A549 (cell line): ENCODE results near the gene TAF4. TPM values are rescaled to one million over a fixed set of nuclear protein-coding genes. Genes with fewer than 3 reads are reported as not detected.

Source experiments
- ATAC-seq, 2 experiments: fragments of 200-7000 bp in 1 of 2; fragments of >200 bp in 1 of 2; cut with Nextera tagmentation in 1 of 2; cut with Tn5 transposase in 1 of 2; 3 replicates each; pipeline versions ENCODE4 v1.8.0 to v1.9.1; 2018 to 2020; ENCODE audit warnings: mild to moderate bottlenecking in 1 of 2, moderate library complexity in 1 of 2
- CTCF ChIA-PET: fragments of 300-600 bp; sonication (Branson Sonifier 250); formaldehyde crosslinking; extraction: SDS; loops from one replicate; lab custom pipeline; 2021; ENCODE audit warnings: antibody characterized with exemption, inconsistent platforms; lab: Yijun Ruan, JAX
- POLR2A ChIA-PET: fragments of 350-600 bp; formaldehyde crosslinking; extraction: SDS; loops from one replicate; lab custom pipeline; 2021; ENCODE audit warnings: antibody characterized with exemption, inconsistent platforms; lab: Yijun Ruan, JAX
- DNase-seq, 2 experiments: peaks; one replicate each; pipeline versions ENCODE4 v3.0.0 to v3.0.0-alpha.2; 2011 to 2016; ENCODE audit warnings: low read depth in 1 of 2, low spot score in 1 of 2
- FAIRE-seq: peaks from 2 replicates; lab custom pipeline; 2011; peaks lifted over from hg19 to GRCh38; lab: Jason Lieb, UNC
- H3K27ac ChIP-seq, 2 experiments: fragments of >200 bp; sonication (Bioruptor Twin); formaldehyde crosslinking; 3 replicates each; pipeline ENCODE4 v1.5.1; 2016 to 2017
- H3K4me1 ChIP-seq: fragments of >200 bp; sonication (Bioruptor Twin); formaldehyde crosslinking; 3 replicates; pipeline ENCODE4 v1.6.1; 2016
- H3K4me2 ChIP-seq: fragments of >200 bp; sonication (Bioruptor Twin); formaldehyde crosslinking; 3 replicates; pipeline ENCODE4 v1.6.1; 2016
- H3K4me3 ChIP-seq: fragments of >200 bp; sonication (Bioruptor Twin); formaldehyde crosslinking; 3 replicates; pipeline ENCODE4 v1.5.1; 2016
- H3K9me3 ChIP-seq: fragments of >200 bp; sonication (Bioruptor Twin); formaldehyde crosslinking; 3 replicates; pipeline ENCODE4 v1.6.1; 2016
- BCL3 ChIP-seq: fragments of >200 bp; sonication (Bioruptor Twin); formaldehyde crosslinking; IDR thresholded peaks from 3 replicates; pipeline ENCODE4 v1.6.1; 2016
- BHLHE40 ChIP-seq: IDR thresholded peaks from 2 replicates; pipeline ENCODE4 v1.6.1; 2012; ENCODE audit warnings: low read depth, low read length, inconsistent platforms
- CBX2 ChIP-seq: fragments of 200-600 bp; sonication (generic); IDR thresholded peaks from 2 replicates; pipeline ENCODE4 v1.6.1; 2016; ENCODE audit warnings: low read depth, mild to moderate bottlenecking, borderline replicate concordance
- CBX8 ChIP-seq: fragments of 200-600 bp; sonication (generic); IDR thresholded peaks from 2 replicates; pipeline ENCODE4 v1.6.1; 2016
- EHF ChIP-seq: fragments of 250-450 bp; sonication (Bioruptor Pico); IDR thresholded peaks from 2 replicates; pipeline ENCODE4 v1.5.0; 2020; ENCODE audit warnings: mild to moderate bottlenecking
- EHMT2 ChIP-seq: fragments of 200-600 bp; sonication (generic); IDR thresholded peaks from 2 replicates; pipeline ENCODE4 v1.6.1; 2016; ENCODE audit warnings: antibody characterized with exemption, low read depth, mild to moderate bottlenecking, moderate library complexity
- ELK1 ChIP-seq: fragments of 150-350 bp; IDR thresholded peaks from 2 replicates; pipeline ENCODE4 v1.6.1; 2014; ENCODE audit warnings: low read depth, mild to moderate bottlenecking, low read length
- ESRRA ChIP-seq: fragments of 150-350 bp; IDR thresholded peaks from 2 replicates; pipeline ENCODE4 v1.6.1; 2014; ENCODE audit warnings: mild to moderate bottlenecking, low read length, borderline replicate concordance
- GATA3 ChIP-seq: IDR thresholded peaks from 2 replicates; pipeline ENCODE4 v1.6.1; 2012; ENCODE audit warnings: borderline replicate concordance
- HDAC2 ChIP-seq: fragments of 200-600 bp; sonication (generic); IDR thresholded peaks from 2 replicates; pipeline ENCODE4 v1.6.1; 2016
- HEYL ChIP-seq: fragments of 250-450 bp; sonication (Bioruptor Pico); IDR thresholded peaks from 2 replicates; pipeline ENCODE4 v1.8.0; 2021; ENCODE audit warnings: mild to moderate bottlenecking, moderate library complexity
- HOXB13 ChIP-seq: fragments of 250-450 bp; sonication (Bioruptor Pico); IDR thresholded peaks from 2 replicates; pipeline ENCODE4 v1.5.0; 2020; ENCODE audit warnings: low read depth, mild to moderate bottlenecking, moderate library complexity
- HOXB5 ChIP-seq: fragments of 250-450 bp; sonication (Bioruptor Pico); IDR thresholded peaks from 2 replicates; pipeline ENCODE4 v1.5.0; 2020; ENCODE audit warnings: mild to moderate bottlenecking, moderate library complexity
- JUNB ChIP-seq: fragments of >200 bp; sonication (Bioruptor Twin); formaldehyde crosslinking; IDR thresholded peaks from 2 replicates; pipeline ENCODE4 v1.6.1; 2016
- KDM5A ChIP-seq: fragments of 200-600 bp; sonication (generic); IDR thresholded peaks from 2 replicates; pipeline ENCODE4 v1.6.1; 2016; ENCODE audit warnings: antibody characterized with exemption, mild to moderate bottlenecking
- MAFK ChIP-seq: fragments of 450-650 bp; IDR thresholded peaks from 2 replicates; pipeline ENCODE4 v1.6.1; 2014; ENCODE audit not compliant: partially characterized antibody
- MAZ ChIP-seq: fragments of 150-350 bp; IDR thresholded peaks from 2 replicates; pipeline ENCODE4 v1.6.1; 2014; ENCODE audit warnings: antibody characterized with exemption, low read depth, low read length, borderline replicate concordance
- NR3C1 ChIP-seq: fragments of >200 bp; sonication (Bioruptor Twin); formaldehyde crosslinking; IDR thresholded peaks from 3 replicates; pipeline ENCODE4 v1.6.1; 2017
- POLR2AphosphoS2 ChIP-seq: conservative IDR thresholded peaks from 2 replicates; pipeline ENCODE4 v1.6.1; 2012; ENCODE audit warnings: low read length, improper control_type of control experiment, inconsistent platforms
- RAD21 ChIP-seq, 2 experiments: fragments of >200 bp in 1 of 2; sonication (Bioruptor Twin) in 1 of 2; formaldehyde crosslinking in 1 of 2; IDR thresholded peaks in 1 of 2; conservative IDR thresholded peaks in 1 of 2; 2 replicates in 1 of 2; 3 replicates in 1 of 2; pipeline ENCODE4 v1.6.1; 2012 to 2018; ENCODE audit warnings: inconsistent platforms in 1 of 2
- RCOR1 ChIP-seq: fragments of 150-350 bp; IDR thresholded peaks from 2 replicates; pipeline ENCODE4 v1.6.1; 2014; ENCODE audit warnings: antibody characterized with exemption, low read length, low read depth
- RNF2 ChIP-seq: fragments of 200-600 bp; sonication (generic); IDR thresholded peaks from 2 replicates; pipeline ENCODE4 v1.6.1; 2016; ENCODE audit warnings: low read depth, mild to moderate bottlenecking, antibody characterized with exemption, moderate library complexity, borderline replicate concordance
- SREBF2 ChIP-seq: fragments of 450-650 bp; IDR thresholded peaks from 2 replicates; pipeline ENCODE4 v1.6.1; 2014; ENCODE audit warnings: mild to moderate bottlenecking, moderate library complexity
- TP53 ChIP-seq: fragments of 250-450 bp; sonication (Bioruptor Pico); IDR thresholded peaks from 2 replicates; pipeline ENCODE4 v1.5.0; 2021; ENCODE audit warnings: mild to moderate bottlenecking, moderate library complexity
- ZC3H11A ChIP-seq: fragments of 450-650 bp; IDR thresholded peaks from 2 replicates; pipeline ENCODE4 v1.6.1; 2014; ENCODE audit warnings: antibody characterized with exemption, mild to moderate bottlenecking
- ZFP36 ChIP-seq: fragments of 450-650 bp; IDR thresholded peaks from 2 replicates; pipeline ENCODE4 v1.6.1; 2014; ENCODE audit warnings: borderline replicate concordance; ENCODE audit not compliant: partially characterized antibody
- WGBS: methylation state at CpG from one replicate; pipeline ENCODE4 v1.1.6; 2017; ENCODE audit errors: missing lambda C conversion rate; 5-methylcytosine and 5-hydroxymethylcytosine counted together
- polyA plus RNA-seq, 4 experiments: library from polyadenylated mRNA; depleted of rRNA in 3 of 4; stranded (reverse); fragments of >200 nt; fragmentation: RNase III in 1 of 4; extraction: RNeasy Plus Mini Kit Qiagen cat#74134 plus additional on column Dnase treatment in 1 of 4; gene quantifications; 2 replicates in 3 of 4; 3 replicates in 1 of 4; pipeline ENCODE4 v1.2.3, GENCODE V29; 2011 to 2017

TAF4 gene
- polyA plus RNA-seq, 2 of the 4 experiments (the other 2 are of a cell fraction): 6.1 to 11.0 TPM

- Histone ChIP-seq H3K4me2 (no peak overlapping the region), H3K4me3 (no peak overlapping the region)
- DNase-seq (no peak), FAIRE-seq (no peak)
- POLR2A ChIA-PET: no interaction called here
- TF ChIP-seq MAFK (no peak), SREBF2 (no peak), GATA3 (no peak), RNF2 (no peak), JUNB (no peak), TP53 (CRISPR knock-in tag) (no peak), RAD21 (conservative IDR thresholded peaks at IDR 0.05 in 1 of 2, IDR thresholded peaks at IDR 0.05 in 1 of 2) (no peak), ELK1 (no peak), MAZ (no peak), HEYL (CRISPR knock-in tag) (no peak), ZFP36 (no peak), CBX8 (no peak), POLR2AphosphoS2 (no peak), RCOR1 (no peak), NR3C1 (no peak), EHF (no peak)
- TF ChIP-seq, all 56 proteins: peak for 0
- ATAC-seq: no peak
- WGBS: 97% methylated on average over 10 of the region's 11 CpGs
- Histone ChIP-seq H3K9me3 (no peaks in the 10 kb centered on the region), H3K4me1 (no peaks in the 10 kb centered on the region), H3K27ac (no peak overlapping the region)
- CTCF ChIA-PET: interaction anchor here (2.7 kb wide), 1 partner anchor 15 kb away, joined by 17 read pairs; no protein-coding TSS in a partner anchor
Measured at GRCh38 chr20:62026564-62026856, 39.2 kb downstream of the TAF4 start.

- H3K27ac ChIP-seq: no peak overlapping the region
- no peak overlapping the region for H3K4me3 ChIP-seq
- ATAC-seq (no peak), DNase-seq (no peak), FAIRE-seq (no peak)
- CTCF ChIA-PET: interaction anchor here (2.7 kb wide), 1 partner anchor 15 kb away, joined by 17 read pairs; no protein-coding TSS in a partner anchor
- 94% methylated on average over 22 of the region's 22 CpGs for WGBS
- no peaks in the 10 kb centered on the region for H3K4me1 ChIP-seq
- POLR2A ChIA-PET: no interaction called here
- TF ChIP-seq HDAC2 (no peak), ESRRA (no peak), EHMT2 (no peak), BCL3 (no peak), CBX2 (no peak), HOXB5 (CRISPR knock-in tag) (no peak), HOXB13 (CRISPR knock-in tag) (no peak), ZC3H11A (no peak), KDM5A (no peak), MAZ (no peak), BHLHE40 (no peak)
- no peak overlapping the region for H3K4me2 ChIP-seq
- H3K9me3 ChIP-seq: no peaks in the 10 kb centered on the region
Measured at GRCh38 chr20:62025832-62026563, 39.7 kb downstream of the TAF4 start.
